Uterus (tissue), 2 donors: ENCODE data around the gene CR1L.

Experiments
- CTCF ChIP-seq, 4 experiments: fragments of 200-600 bp in 2 of 4; fragments of 450-650 bp in 2 of 4; sonication (generic) in 2 of 4; IDR thresholded peaks; one replicate each; pipeline ENCODE4 v1.5.1; 2016 to 2019; ENCODE audit warnings: antibody characterized with exemption in 4 of 4, mild to moderate bottlenecking in 2 of 4, moderate library complexity in 1 of 4
- POLR2A ChIP-seq, 2 donors: fragments of 450-650 bp; IDR thresholded peaks; one replicate each; pipeline ENCODE4 v1.6.1; 2016; ENCODE audit warnings: antibody characterized with exemption in 2 of 2, mild to moderate bottlenecking in 1 of 2, moderate library complexity in 1 of 2

GRCh38 chr1:207672522-207673130, 27.7 kb downstream of the CR1L start:
- TF ChIP-seq POLR2A (IDR thresholded peaks at IDR 0.05): no peak
- TF ChIP-seq CTCF (IDR thresholded peaks at IDR 0.05): no peak
